Gastrocnemius medialis (tissue), 4 donors: ENCODE data around the gene LEUTX. TPM values are rescaled to one million over a fixed set of nuclear protein-coding genes. Genes with fewer than 3 reads are reported as not detected.
"Not testable (repeated sequence)": the region's sequence is repeated elsewhere in the genome, so short reads cannot be mapped to it uniquely, and the experiment has no call there.

Experiments used
- ATAC-seq, 2 donors: fragments of 150-250 bp; one replicate each; pipeline ENCODE4 v1.9.1; 2016
- DNase-seq, 2 donors: peaks; one replicate each; pipeline ENCODE4 v3.0.0-alpha.2; 2019
- H3K27ac ChIP-seq, 4 donors: fragments of 200-600 bp; sonication (generic); 1 replicate in 1 of 4; 2 replicates in 3 of 4; pipeline ENCODE4 v1.5.1; 2016 to 2018; ENCODE audit warnings: mild to moderate bottlenecking in 2 of 4, moderate library complexity in 1 of 4
- H3K27me3 ChIP-seq, 3 donors: fragments of 200-600 bp; sonication (generic) in 2 of 3; 1 replicate in 1 of 3; 2 replicates in 2 of 3; pipeline versions ENCODE4 v1.5.1 to v1.6.0; 2016 to 2019; ENCODE audit warnings: mild to moderate bottlenecking in 1 of 3, moderate library complexity in 1 of 3
- H3K36me3 ChIP-seq, 2 donors: fragments of 200-600 bp; sonication (generic) in 1 of 2; one replicate each; pipeline ENCODE4 v1.5.1; 2017 to 2018
- H3K4me1 ChIP-seq, 2 donors: fragments of 200-600 bp; sonication (generic) in 1 of 2; one replicate each; pipeline ENCODE4 v1.5.1; 2016 to 2017; ENCODE audit warnings: mild to moderate bottlenecking in 2 of 2
- H3K4me3 ChIP-seq, 4 donors: fragments of 200-600 bp; sonication (generic) in 3 of 4; 1 replicate in 1 of 4; 2 replicates in 3 of 4; pipeline ENCODE4 v1.5.1; 2016 to 2019; ENCODE audit warnings: mild to moderate bottlenecking in 2 of 4
- H3K9me3 ChIP-seq, 3 donors: fragments of 200-600 bp; sonication (generic) in 2 of 3; 1 replicate in 1 of 3; 2 replicates in 2 of 3; pipeline ENCODE4 v1.5.1; 2016 to 2019
- POLR2A ChIP-seq, 2 donors: fragments of 450-650 bp; IDR thresholded peaks; one replicate each; pipeline ENCODE4 v1.6.1; 2017; ENCODE audit warnings: antibody characterized with exemption in 2 of 2, mild to moderate bottlenecking in 2 of 2, moderate library complexity in 2 of 2
- in situ Hi-C, 4 donors: fragments of 200-750 bp; cut with MboI; loops; one replicate each; pipeline versions ENCODE4 v1.15.0 to v1.8.0; 2017; ENCODE audit warnings: low sequenced_read_pairs in 4 of 4
- intact Hi-C: fragments of 100-400 bp; cut with DNase I; formaldehyde crosslinking; loops from one replicate; pipeline ENCODE4 v1.15.1; 2023; ENCODE audit warnings: low total_unique reads
- total RNA-seq, 4 donors: library from RNA; depleted of rRNA; stranded (reverse); fragments of >200 nt; gene quantifications; one replicate each; pipeline versions ENCODE4 v1.1.0 to v1.2.3, GENCODE V29; 2016
- TF ChIP-seq, protein P1 (sequence below), 5 experiments: fragments of 450-650 bp in 3 of 5; fragments of 200-600 bp in 2 of 5; sonication (generic) in 2 of 5; IDR thresholded peaks in 4 of 5; conservative IDR thresholded peaks in 1 of 5; 1 replicate in 4 of 5; 2 replicates in 1 of 5; pipeline ENCODE4 v1.5.1; 2016 to 2019; ENCODE audit warnings: antibody characterized with exemption in 5 of 5, mild to moderate bottlenecking in 3 of 5, moderate library complexity in 3 of 5

LEUTX gene
- total RNA-seq, 4 donors from 2014 or later = not detected

DNA sequence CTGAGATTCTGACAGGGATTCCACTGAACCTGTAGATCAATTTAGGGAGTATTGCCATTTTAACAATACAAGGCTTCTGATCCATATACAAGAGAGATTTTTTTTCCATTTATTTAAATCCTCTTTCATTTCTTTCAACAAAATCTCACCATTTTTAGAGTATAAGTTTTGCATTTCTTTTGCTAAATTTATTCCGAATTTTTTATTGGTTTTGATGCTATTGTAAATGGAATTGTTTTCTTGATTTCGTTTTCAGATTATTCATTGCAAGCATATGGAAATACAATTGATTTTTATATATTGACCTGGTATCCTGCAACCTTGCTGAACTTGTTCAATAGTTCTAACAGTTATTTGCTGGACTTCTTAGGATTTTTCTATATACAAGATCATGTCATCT lies 18.4 kb downstream of the LEUTX start:
- TF ChIP-seq, protein P1, sequence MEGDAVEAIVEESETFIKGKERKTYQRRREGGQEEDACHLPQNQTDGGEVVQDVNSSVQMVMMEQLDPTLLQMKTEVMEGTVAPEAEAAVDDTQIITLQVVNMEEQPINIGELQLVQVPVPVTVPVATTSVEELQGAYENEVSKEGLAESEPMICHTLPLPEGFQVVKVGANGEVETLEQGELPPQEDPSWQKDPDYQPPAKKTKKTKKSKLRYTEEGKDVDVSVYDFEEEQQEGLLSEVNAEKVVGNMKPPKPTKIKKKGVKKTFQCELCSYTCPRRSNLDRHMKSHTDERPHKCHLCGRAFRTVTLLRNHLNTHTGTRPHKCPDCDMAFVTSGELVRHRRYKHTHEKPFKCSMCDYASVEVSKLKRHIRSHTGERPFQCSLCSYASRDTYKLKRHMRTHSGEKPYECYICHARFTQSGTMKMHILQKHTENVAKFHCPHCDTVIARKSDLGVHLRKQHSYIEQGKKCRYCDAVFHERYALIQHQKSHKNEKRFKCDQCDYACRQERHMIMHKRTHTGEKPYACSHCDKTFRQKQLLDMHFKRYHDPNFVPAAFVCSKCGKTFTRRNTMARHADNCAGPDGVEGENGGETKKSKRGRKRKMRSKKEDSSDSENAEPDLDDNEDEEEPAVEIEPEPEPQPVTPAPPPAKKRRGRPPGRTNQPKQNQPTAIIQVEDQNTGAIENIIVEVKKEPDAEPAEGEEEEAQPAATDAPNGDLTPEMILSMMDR (IDR thresholded peaks at IDR 0.05 in 4 of 5, conservative IDR thresholded peaks at IDR 0.05 in 1 of 5) = no peak
- no peak for TF ChIP-seq POLR2A (IDR thresholded peaks at IDR 0.05)
- Histone ChIP-seq H3K4me1 (peaks cover 4 to 9% of the 10 kb centered on the region in 2 donors), H3K27ac (no peak overlapping the region), H3K9me3 (no peaks in the 10 kb centered on the region), H3K4me3 (no peak overlapping the region), H3K27me3 (no peaks in the 10 kb centered on the region), H3K36me3 (no peaks in the 10 kb centered on the region)
- intact Hi-C loops (no loop called here), in situ Hi-C loops (loop anchor here in 2 of 4 donors (5.0 to 25.0 kb wide), 2 partner anchors 165 to 175 kb away; partner anchors contain the start of gene PSMC4 (in 2 of the 2))
- DNase-seq = no peak
- no peak for ATAC-seq

DNA sequence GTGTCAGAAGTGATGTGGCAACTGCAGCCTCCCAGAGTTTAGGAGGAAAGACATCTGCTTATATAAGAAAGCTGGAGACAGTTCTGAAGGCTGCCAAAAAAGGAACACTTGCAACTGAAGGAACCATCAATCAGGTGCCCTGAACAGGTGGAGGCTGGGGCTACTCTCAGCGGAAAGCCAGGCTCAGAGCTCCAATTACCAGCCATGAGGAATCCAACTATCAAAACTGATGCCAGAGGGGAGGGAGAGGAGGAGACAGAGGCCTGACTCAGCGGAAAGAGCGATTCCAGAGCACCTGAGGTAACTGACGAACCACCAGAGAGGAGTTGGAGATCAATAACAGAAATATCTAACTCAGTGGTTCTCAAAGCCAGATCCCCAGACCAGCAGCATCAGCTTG lies 24.3 kb downstream of the LEUTX start:
- no peak overlapping the region for H3K4me3 ChIP-seq
- DNase-seq (peak; percentile 85 to 94), ATAC-seq (peak; percentile 96 to 98)
- no peaks in the 10 kb centered on the region for H3K9me3 ChIP-seq
- TF ChIP-seq POLR2A (IDR thresholded peaks at IDR 0.05) = peak in 1 of 2 donors; percentile 32
- TF ChIP-seq, protein P1 (IDR thresholded peaks at IDR 0.05 in 4 of 5, conservative IDR thresholded peaks at IDR 0.05 in 1 of 5) = no peak
- H3K27me3 ChIP-seq = no peaks in the 10 kb centered on the region
- intact Hi-C loops (loop anchor here (1.0 kb wide), 2 partner anchors 10 to 31 kb away; partner anchors contain the start of gene DYRK1B), in situ Hi-C loops (loop anchor here in 1 of 4 donors (25.0 kb wide), 1 partner anchor 1141 kb away; no protein-coding TSS in a partner anchor)
- peaks cover 15 to 33% of the 10 kb centered on the region in 2 donors for H3K4me1 ChIP-seq
- H3K36me3 ChIP-seq = no peaks in the 10 kb centered on the region
- peak overlapping the region; percentile 80 to 87 (median 82) for H3K27ac ChIP-seq

DNA sequence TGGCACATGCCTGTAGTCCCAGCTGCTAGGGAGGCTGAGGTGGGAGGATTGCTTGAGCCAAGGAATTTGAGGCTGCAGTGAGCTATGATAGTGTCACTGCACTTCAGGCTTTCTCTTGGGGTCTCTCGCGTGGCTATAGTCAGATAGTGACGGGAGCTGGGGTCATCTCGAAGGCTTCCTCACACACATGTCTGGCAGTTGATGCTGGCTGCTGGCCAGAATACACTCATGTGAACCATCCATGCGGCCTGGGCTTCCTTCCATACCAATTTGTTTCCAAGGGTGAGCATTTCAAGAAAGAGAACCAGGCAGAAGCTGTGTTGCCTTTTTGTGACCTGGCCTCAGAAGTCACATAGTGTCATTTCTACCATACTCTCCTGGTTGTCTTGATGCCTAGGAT lies 26.4 kb downstream of the LEUTX start:
- peak overlapping the region; percentile 80 to 87 (median 82) for H3K27ac ChIP-seq
- in situ Hi-C loops (loop anchor here in 1 of 4 donors (25.0 kb wide), 1 partner anchor 1143 kb away; no protein-coding TSS in a partner anchor), intact Hi-C loops (no loop called here)
- no peaks in the 10 kb centered on the region for H3K27me3 ChIP-seq
- no peak overlapping the region for H3K4me3 ChIP-seq
- H3K9me3 ChIP-seq = no peaks in the 10 kb centered on the region
- DNase-seq = peak; percentile 24 to 63
- no peaks in the 10 kb centered on the region for H3K36me3 ChIP-seq
- peak in 1 of 2 donors; percentile 40 for ATAC-seq
- H3K4me1 ChIP-seq = peaks cover 15 to 33% of the 10 kb centered on the region in 2 donors
- TF ChIP-seq POLR2A (IDR thresholded peaks at IDR 0.05) = no peak
- TF ChIP-seq, protein P1 (IDR thresholded peaks at IDR 0.05 in 4 of 5, conservative IDR thresholded peaks at IDR 0.05 in 1 of 5) = no peak

DNA sequence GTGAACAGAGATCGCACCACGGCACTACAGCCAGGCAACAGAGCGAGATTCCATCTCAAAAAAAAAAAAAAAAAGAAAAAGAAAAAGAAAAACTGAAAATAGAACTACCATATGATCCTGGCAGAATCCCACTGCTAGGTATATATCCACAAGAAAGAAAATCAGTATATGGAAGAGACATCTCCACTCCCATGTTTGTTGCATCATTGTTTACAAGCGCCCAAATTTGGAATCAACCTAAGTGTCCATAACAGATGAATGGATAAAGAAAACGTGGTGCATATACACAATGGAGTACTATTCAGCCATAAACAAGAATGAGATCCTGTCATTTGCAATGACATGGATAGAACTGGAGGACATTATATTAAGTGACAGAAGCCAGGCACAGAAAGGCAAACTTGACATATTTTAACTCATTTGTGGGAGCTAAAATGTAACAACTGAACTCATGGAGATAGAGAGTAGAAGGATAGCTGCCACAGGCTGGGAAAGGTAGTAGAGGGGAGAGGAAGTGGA lies 29.3 kb downstream of the LEUTX start:
- no peak for DNase-seq
- Histone ChIP-seq H3K27ac (no peak overlapping the region), H3K4me3 (no peak overlapping the region), H3K9me3 (no peaks in the 10 kb centered on the region), H3K27me3 (no peaks in the 10 kb centered on the region), H3K4me1 (peaks cover 10 to 26% of the 10 kb centered on the region in 2 donors), H3K36me3 (no peaks in the 10 kb centered on the region)
- TF ChIP-seq, protein P1 (IDR thresholded peaks at IDR 0.05 in 4 of 5, conservative IDR thresholded peaks at IDR 0.05 in 1 of 5) = no peak
- no peak for TF ChIP-seq POLR2A (IDR thresholded peaks at IDR 0.05)
- intact Hi-C loops = no loop called here
- in situ Hi-C loops = loop anchor here in 1 of 4 donors (25.0 kb wide), 1 partner anchor 1146 kb away; no protein-coding TSS in a partner anchor
- no peak for ATAC-seq

DNA sequence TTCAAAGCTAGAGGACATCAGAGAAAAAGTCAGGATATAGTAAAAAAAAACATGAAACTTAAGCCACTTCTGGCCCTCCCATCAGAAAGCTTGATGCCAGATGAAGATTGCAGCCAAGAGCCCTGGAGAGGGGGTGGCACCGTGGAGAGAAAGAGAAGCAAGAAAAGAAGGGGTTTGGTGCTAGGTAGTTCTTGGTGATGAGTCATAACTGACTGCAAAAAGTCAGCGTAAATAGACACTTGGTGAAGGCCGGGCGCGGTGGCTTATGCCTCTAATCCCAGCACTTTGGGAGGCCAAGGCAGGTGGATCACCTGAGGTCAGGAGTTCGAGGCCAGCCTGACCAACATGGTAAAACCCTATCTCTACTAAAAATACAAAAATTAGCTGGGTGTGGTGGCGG lies 30.0 kb downstream of the LEUTX start:
- ATAC-seq, H3K9me3 ChIP-seq, H3K36me3 ChIP-seq, intact Hi-C loops, H3K27me3 ChIP-seq, H3K4me3 ChIP-seq, DNase-seq: not testable (repeated sequence)
- H3K27ac ChIP-seq = peak overlapping the region in 1 of 4 donors; percentile 24
- in situ Hi-C loops = loop anchor here in 1 of 4 donors (25.0 kb wide), 1 partner anchor 1146 kb away; no protein-coding TSS in a partner anchor
- peaks cover 16 to 27% of the 10 kb centered on the region in 2 donors for H3K4me1 ChIP-seq
